HS-27A (cell line): Measurements from ENCODE around the gene LCE2A.

Experiments
- DNase-seq: peaks from one replicate; pipeline ENCODE4 v3.0.0-alpha.2; 2012; ENCODE audit warnings: low read depth, missing footprints

Gene LCE2A

DNA sequence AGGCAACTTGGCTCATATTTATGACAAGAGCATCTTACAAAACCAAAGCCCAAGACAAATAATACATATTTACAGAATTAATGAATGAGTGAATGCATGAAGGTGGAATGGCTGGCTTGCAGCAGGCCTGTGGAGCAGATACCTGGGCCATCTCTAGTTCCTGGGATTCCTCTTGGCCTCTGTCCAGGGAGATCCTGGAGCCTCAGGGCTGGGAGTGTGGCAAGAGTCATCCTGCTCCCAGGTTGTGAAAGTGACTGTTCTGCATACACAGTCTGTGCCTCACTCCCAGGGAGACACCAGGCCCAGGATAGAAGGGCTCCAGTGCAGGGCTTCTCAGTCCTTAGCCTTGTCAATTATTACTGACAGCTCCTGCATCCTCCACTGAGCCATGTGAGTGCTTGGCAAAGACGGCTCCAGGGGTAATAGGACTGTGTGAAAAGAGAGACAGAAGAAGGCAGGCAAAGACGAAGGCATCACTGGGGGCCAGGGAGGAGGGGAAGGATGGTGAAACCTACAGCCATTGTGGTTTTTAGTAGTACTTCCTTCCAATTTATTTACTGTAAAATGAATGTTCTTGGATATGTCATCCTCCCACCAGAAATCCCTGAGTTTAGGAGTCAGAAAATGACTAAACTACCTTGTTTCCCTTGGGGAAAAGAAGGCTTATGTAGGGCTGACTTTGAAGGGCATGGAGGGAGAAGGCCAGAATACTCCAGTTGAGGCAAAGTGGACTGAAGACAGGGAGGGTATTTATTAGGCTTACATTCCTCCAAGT, 45.4 kb downstream of the LCE2A start:
- no peak for DNase-seq

DNA sequence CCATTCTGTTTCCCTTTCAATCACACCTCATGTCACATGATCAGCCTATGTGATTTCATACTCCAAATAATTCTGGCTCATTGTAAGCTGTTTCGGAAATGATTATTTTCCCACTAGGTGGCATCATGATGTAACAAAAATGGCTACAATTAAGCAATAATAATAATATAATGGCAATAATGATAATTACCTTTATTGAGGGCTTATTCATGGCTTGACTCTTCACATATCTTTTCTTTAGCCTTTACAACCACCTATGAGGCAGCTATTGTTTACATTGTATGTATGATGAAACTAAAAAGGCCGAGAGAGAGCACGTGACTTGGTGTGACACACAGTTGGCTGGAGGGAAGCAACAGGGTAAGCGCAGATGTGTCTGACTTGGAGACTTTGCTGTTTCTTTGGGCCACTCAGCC, 47.2 kb downstream of the LCE2A start:
- DNase-seq: peak; percentile 65

DNA sequence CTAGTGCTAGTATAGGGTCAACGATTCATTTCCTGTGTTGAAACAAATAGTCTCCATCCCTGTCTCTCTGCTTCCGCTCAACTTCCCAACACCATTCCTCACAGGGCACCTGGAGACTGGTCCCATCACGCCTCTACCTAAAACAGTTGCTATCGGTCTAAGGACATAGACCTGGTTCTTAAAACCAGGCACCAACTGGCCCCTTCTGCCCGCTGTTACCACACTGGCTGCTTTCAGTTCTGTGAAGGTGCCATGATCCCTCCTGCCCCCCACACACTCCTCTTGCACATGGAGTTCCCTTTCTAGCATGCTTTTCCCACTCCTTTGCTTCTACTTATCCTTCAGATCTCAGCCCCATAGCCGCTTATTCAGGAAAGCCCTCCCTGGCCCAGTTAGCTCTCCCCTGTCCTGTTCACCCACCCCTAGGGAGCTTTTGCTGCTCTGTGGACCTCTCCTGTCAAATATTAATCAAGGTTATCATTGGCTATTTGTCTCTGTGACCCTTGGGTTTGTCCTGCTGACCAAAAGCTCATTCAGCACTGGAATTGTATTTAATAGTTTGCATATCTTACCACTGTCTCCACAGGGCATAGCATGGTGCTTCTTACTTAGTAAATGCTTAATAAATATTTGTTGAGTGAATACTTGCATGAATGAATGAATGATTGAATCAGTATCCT, 47.8 kb downstream of the LCE2A start:
- DNase-seq: no peak

DNA sequence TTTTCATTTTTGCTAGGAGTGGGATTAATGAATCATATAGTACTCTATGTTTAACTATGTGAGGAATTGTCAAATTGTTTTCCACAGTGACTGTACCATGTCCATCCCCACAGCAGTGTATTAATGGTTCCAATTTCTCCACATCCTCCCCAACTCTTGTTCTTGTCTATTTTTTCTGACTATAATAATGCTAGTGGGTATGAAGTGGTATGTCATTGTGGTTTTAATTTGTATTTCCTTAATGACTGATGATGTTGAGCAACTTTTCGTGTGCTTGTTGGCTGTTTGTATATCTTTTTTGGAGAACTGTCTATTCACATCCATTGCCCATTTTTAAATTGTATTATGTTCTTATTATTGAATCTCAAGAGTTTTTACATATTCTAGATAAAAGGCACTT, 49.7 kb downstream of the LCE2A start:
- DNase-seq: no peak
